ENCODE data around the gene SETD2.

- TF ChIP-seq POLR2A (IDR thresholded peaks at IDR 0.05; ENCODE audit: low read length) (no peak), GATA1 (IDR thresholded peaks at IDR 0.05; ENCODE audit: low read depth, low read length) (no peak)
Observed at GRCh38 chr3:47028146-47028545, 135.8 kb downstream of the SETD2 start.
